Astrocyte of the spinal cord (primary cell): ENCODE data around the gene TSPYL4.

ENCODE experiments used
- DNase-seq: peaks from one replicate; pipeline ENCODE4 v3.0.0; 2011; ENCODE audit warnings: low read depth, low spot score
- H3K4me3 ChIP-seq: 2 replicates; pipeline ENCODE4 v1.5.1; 2011; ENCODE audit warnings: low read depth, mild to moderate bottlenecking, low read length, moderate library complexity
- CTCF ChIP-seq: IDR thresholded peaks from 2 replicates; pipeline ENCODE4 v1.5.1; 2012; ENCODE audit warnings: low read depth, mild to moderate bottlenecking, low read length, inconsistent platforms
- in situ Hi-C: cut with HindIII; loops from 2 replicates; pipeline ENCODE4 v1.10.0; 2017; ENCODE audit warnings: low sequenced_read_pairs

The TSPYL4 gene

GRCh38 chr6:116239856-116240255 is 14.0 kb downstream of the TSPYL4 start:
- DNase-seq: no peak
- TF ChIP-seq CTCF: no peak
- in situ Hi-C loops: no loop called here

GRCh38 chr6:116239256-116239655 is 14.6 kb downstream of the TSPYL4 start:
- no peak for TF ChIP-seq CTCF
- DNase-seq: no peak
- in situ Hi-C loops: no loop called here
- no peak overlapping the region for H3K4me3 ChIP-seq

More at GRCh38 chr6:116239856-116240255, 14.0 kb downstream of the TSPYL4 start:
- no peak overlapping the region for H3K4me3 ChIP-seq

GRCh38 chr6:116238083-116238482 is 15.8 kb downstream of the TSPYL4 start:
- peak; percentile 68 for DNase-seq
- in situ Hi-C loops: no loop called here
- no peak overlapping the region for H3K4me3 ChIP-seq
- no peak for TF ChIP-seq CTCF

GRCh38 chr6:116234689-116235088 is 19.2 kb downstream of the TSPYL4 start:
- in situ Hi-C loops: no loop called here
- no peak for DNase-seq
- no peak for TF ChIP-seq CTCF
- no peak overlapping the region for H3K4me3 ChIP-seq

GRCh38 chr6:116229287-116229913 is 24.5 kb downstream of the TSPYL4 start:
- no peak for TF ChIP-seq CTCF
- DNase-seq: peak; percentile 93
- in situ Hi-C loops: no loop called here
- H3K4me3 ChIP-seq: peak overlapping the region; percentile 39

- DNase-seq: no peak
- in situ Hi-C loops: no loop called here
- no peak for TF ChIP-seq CTCF
- no peak overlapping the region for H3K4me3 ChIP-seq
Observed at GRCh38 chr6:116223355-116223754, 30.5 kb downstream of the TSPYL4 start.
